K562 (cell line): Measurements from ENCODE around the gene ACAD10.

Experiments used
- BHLHE40 ChIP-seq: IDR thresholded peaks from 2 replicates; pipeline ENCODE4 v1.6.1; 2011; ENCODE audit warnings: low read length, improper control_type of control experiment
- BRCA1 ChIP-seq, 2 experiments: fragments of 450-650 bp in 1 of 2; sonication (generic) in 1 of 2; formaldehyde crosslinking in 1 of 2; IDR thresholded peaks; 2 replicates each; pipeline versions ENCODE4 v1.5.0 to v1.6.1; 2017 to 2020; ENCODE audit warnings: mild to moderate bottlenecking in 1 of 2, missing genetic modification reagents in 1 of 2
- CHD2 ChIP-seq: IDR thresholded peaks from 2 replicates; pipeline ENCODE4 v1.6.1; 2011; ENCODE audit warnings: low read depth, low read length
- CTCF ChIP-seq, 3 experiments: IDR thresholded peaks in 2 of 3; conservative IDR thresholded peaks in 1 of 3; 2 replicates each; pipeline ENCODE4 v1.5.1; 2011 to 2012; ENCODE audit warnings: low read length in 3 of 3, mild to moderate bottlenecking in 3 of 3, control low read depth in 2 of 3, improper control_type of control experiment in 1 of 3, inconsistent platforms in 1 of 3, low read depth in 1 of 3, mixed read lengths in 1 of 3, moderate library complexity in 1 of 3; ENCODE audit not compliant: insufficient read depth in 2 of 3
- ID3 ChIP-seq, 2 experiments: fragments of 250-450 bp in 1 of 2; fragments of 450-650 bp in 1 of 2; sonication (Bioruptor Pico) in 1 of 2; IDR thresholded peaks; 2 replicates each; pipeline versions ENCODE4 v1.6.1 to v1.8.0; 2016 to 2021; ENCODE audit warnings: mild to moderate bottlenecking in 2 of 2, moderate library complexity in 2 of 2, missing compliant biosample characterization in 1 of 2, missing genetic modification characterization in 1 of 2
- MLX ChIP-seq, 2 experiments: fragments of 450-650 bp in 1 of 2; sonication (generic) in 1 of 2; formaldehyde crosslinking; conservative IDR thresholded peaks; 2 replicates each; pipeline versions ENCODE4 v1.4.0 to v1.8.1; 2020 to 2022; ENCODE audit warnings: mild to moderate bottlenecking in 1 of 2, missing genetic modification reagents in 1 of 2
- MYNN ChIP-seq, 2 experiments: sonication (generic); formaldehyde crosslinking in 1 of 2; IDR thresholded peaks; 2 replicates each; pipeline versions ENCODE4 v1.5.0 to v1.6.1; 2016 to 2020; ENCODE audit warnings: antibody characterized with exemption in 1 of 2, missing genetic modification reagents in 1 of 2
- POLR2A ChIP-seq: fragments of 450-650 bp; conservative IDR thresholded peaks from 2 replicates; pipeline ENCODE4 v1.6.1; 2016
- RBM17 ChIP-seq: fragments of 200-400 bp; formaldehyde crosslinking; IDR thresholded peaks from 2 replicates; pipeline ENCODE4 v1.6.1; 2017; ENCODE audit warnings: low read depth, mild to moderate bottlenecking, low read length, borderline replicate concordance
- SREBF2 ChIP-seq: sonication (generic); formaldehyde crosslinking; IDR thresholded peaks from 2 replicates; pipeline ENCODE4 v1.4.0; 2020; ENCODE audit warnings: mild to moderate bottlenecking, missing genetic modification reagents
- TAL1 ChIP-seq: fragments of 450-650 bp; IDR thresholded peaks from 2 replicates; pipeline ENCODE4 v1.6.1; 2016; ENCODE audit warnings: mild to moderate bottlenecking
- YY1 ChIP-seq, 3 experiments: IDR thresholded peaks; 2 replicates each; pipeline ENCODE4 v1.6.1; 2011; ENCODE audit warnings: low read length in 2 of 3, mild to moderate bottlenecking in 2 of 3, moderate library complexity in 2 of 3, borderline replicate concordance in 1 of 3, control low read depth in 1 of 3, low read depth in 1 of 3; ENCODE audit not compliant: insufficient read depth in 3 of 3, insufficient replicate concordance in 2 of 3, control insufficient read depth in 1 of 3, insufficient read length in 1 of 3; ENCODE audit errors: extremely low read depth in 1 of 3
- ZKSCAN1 ChIP-seq: fragments of 150-350 bp; IDR thresholded peaks from 2 replicates; pipeline ENCODE4 v1.6.1; 2016; ENCODE audit warnings: low read depth, low read length
- TF ChIP-seq, protein P1 (sequence below), 3 experiments: fragments of 200-800 bp in 1 of 3; sonication (Bioruptor generic) in 1 of 3; sonication (generic) in 1 of 3; formaldehyde crosslinking in 1 of 3; IDR thresholded peaks; 2 replicates each; pipeline versions ENCODE4 v1.6.1 to v1.8.0; 2016 to 2022; ENCODE audit warnings: mild to moderate bottlenecking in 2 of 3, missing compliant biosample characterization in 2 of 3, missing genetic modification characterization in 2 of 3, missing genetic modification reagents in 1 of 3

GRCh38 chr12:111753144-111753881 lies 67.5 kb downstream of the ACAD10 start:
- TF ChIP-seq RBM17 (no peak), CHD2 (no peak), ID3 (CRISPR knock-in tag; IDR thresholded peaks at IDR 0.05) (no peak), ID3 (tag; IDR thresholded peaks at IDR 0.05) (no peak), SREBF2 (CRISPR knock-in tag) (no peak), ZKSCAN1 (no peak), TAL1 (no peak), MYNN (IDR thresholded peaks at IDR 0.05) (no peak), MYNN (CRISPR knock-in tag; IDR thresholded peaks at IDR 0.05) (no peak), BHLHE40 (no peak), BRCA1 (IDR thresholded peaks at IDR 0.05) (no peak), BRCA1 (CRISPR knock-in tag; IDR thresholded peaks at IDR 0.05) (no peak), CTCF (IDR thresholded peaks at IDR 0.05 in 2 of 3, conservative IDR thresholded peaks at IDR 0.05 in 1 of 3; ENCODE audit: insufficient read depth in 2 of 3, low read depth in 1 of 3, low read length in 3 of 3) (peak; percentile 86 to 92 (median 90)), MLX (CRISPR knock-in tag; conservative IDR thresholded peaks at IDR 0.05) (no peak), POLR2A (no peak), YY1 (IDR thresholded peaks at IDR 0.05; ENCODE audit: borderline replicate concordance in 1 of 3, control insufficient read depth in 1 of 3, extremely low read depth in 1 of 3, insufficient read depth in 3 of 3, insufficient read length in 1 of 3, insufficient replicate concordance in 2 of 3, low read depth in 1 of 3, low read length in 2 of 3) (no peak)
- TF ChIP-seq, protein P1, sequence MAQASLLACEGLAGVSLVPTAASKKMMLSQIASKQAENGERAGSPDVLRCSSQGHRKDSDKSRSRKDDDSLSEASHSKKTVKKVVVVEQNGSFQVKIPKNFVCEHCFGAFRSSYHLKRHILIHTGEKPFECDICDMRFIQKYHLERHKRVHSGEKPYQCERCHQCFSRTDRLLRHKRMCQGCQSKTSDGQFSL (CRISPR knock-in tag; IDR thresholded peaks at IDR 0.05): no peak
- TF ChIP-seq, protein P1 (tag; IDR thresholded peaks at IDR 0.05): no peak
